ENCODE results near the gene HTR3E. TPM values are rescaled to one million over a fixed set of nuclear protein-coding genes. Genes with fewer than 3 reads are reported as not detected.
A peak's percentile ranks its signal among the peaks of the same experiment; 100 is the strongest.

The HTR3E gene
- total RNA-seq, 2 experiments from 2014 or later: not detected

- Histone ChIP-seq H3K36me3 (ENCODE audit: insufficient read depth, low read length) (no peaks in the 10 kb centered on the region), H3K9me3 (ENCODE audit: control insufficient read depth in 1 of 2, insufficient read depth in 1 of 2, low read length in 2 of 2) (no peaks in the 10 kb centered on the region), H3K4me3 (ENCODE audit: low read length) (no peak overlapping the region), H3K4me1 (ENCODE audit: insufficient read depth, low read length) (peaks cover 5% of the 10 kb centered on the region), H3K27me3 (ENCODE audit: control insufficient read depth in 1 of 2, insufficient read depth in 2 of 2, low read length in 2 of 2) (no peaks in the 10 kb centered on the region), H3K27ac (ENCODE audit: low read depth in 1 of 2, low read length in 2 of 2) (no peak overlapping the region)
- H3K27me3 Mint-ChIP-seq: no peaks in the 10 kb centered on the region
- no peaks in the 10 kb centered on the region for H3K9me3 Mint-ChIP-seq
- TF ChIP-seq CTCF (IDR thresholded peaks at IDR 0.05): no peak
- H3K36me3 Mint-ChIP-seq (ENCODE audit: low read depth): no peaks in the 10 kb centered on the region
- H3K4me1 Mint-ChIP-seq (ENCODE audit: low read depth): peaks cover 9% of the 10 kb centered on the region
- CTCF ChIA-PET: interaction anchor here (0.6 kb wide), 1 partner anchor 23 kb away, joined by 3 read pairs; no protein-coding TSS in a partner anchor
- DNase-seq (peak in 1 of 14 experiments; percentile 9), ATAC-seq (ENCODE audit: poor library complexity) (no peak)
- no peak overlapping the region for H3K27ac Mint-ChIP-seq
- H3K4me3 Mint-ChIP-seq: no peak overlapping the region
- POLR2A ChIA-PET: no interaction called here
- intact Hi-C loops (cut with DNase I, micrococcal nuclease): no loop called here
Observed at GRCh38 chr3:184129012-184129411, 32.1 kb downstream of the HTR3E start.

GRCh38 chr3:184132945-184133344 lies 36.1 kb downstream of the HTR3E start:
- intact Hi-C loops (cut with DNase I, micrococcal nuclease): no loop called here
- Histone ChIP-seq H3K4me3 (ENCODE audit: low read length) (no peak overlapping the region), H3K4me1 (ENCODE audit: insufficient read depth, low read length) (peaks cover 29% of the 10 kb centered on the region), H3K9me3 (ENCODE audit: control insufficient read depth in 1 of 2, insufficient read depth in 1 of 2, low read length in 2 of 2) (no peaks in the 10 kb centered on the region), H3K27me3 (ENCODE audit: control insufficient read depth in 1 of 2, insufficient read depth in 2 of 2, low read length in 2 of 2) (no peaks in the 10 kb centered on the region), H3K36me3 (ENCODE audit: insufficient read depth, low read length) (peaks cover 6% of the 10 kb centered on the region), H3K27ac (ENCODE audit: low read depth in 1 of 2, low read length in 2 of 2) (no peak overlapping the region)
- peak overlapping the region; percentile 99 for H3K4me3 Mint-ChIP-seq
- no peak for DNase-seq
- H3K27ac Mint-ChIP-seq: peak overlapping the region; percentile 34
- H3K27me3 Mint-ChIP-seq: no peaks in the 10 kb centered on the region
- ATAC-seq (ENCODE audit: poor library complexity): no peak
- no peaks in the 10 kb centered on the region for H3K9me3 Mint-ChIP-seq
- POLR2A ChIA-PET: no interaction called here
- peaks cover 48% of the 10 kb centered on the region for H3K4me1 Mint-ChIP-seq (ENCODE audit: low read depth)
- CTCF ChIA-PET: interaction anchor here (1.8 to 1.9 kb wide), 2 partner anchors 117 to 248 kb away, joined by 3 to 6 read pairs; partner anchors contain the start of gene PARL
- peaks cover 38% of the 10 kb centered on the region for H3K36me3 Mint-ChIP-seq (ENCODE audit: low read depth)
- no peak for TF ChIP-seq CTCF (IDR thresholded peaks at IDR 0.05)

DNA sequence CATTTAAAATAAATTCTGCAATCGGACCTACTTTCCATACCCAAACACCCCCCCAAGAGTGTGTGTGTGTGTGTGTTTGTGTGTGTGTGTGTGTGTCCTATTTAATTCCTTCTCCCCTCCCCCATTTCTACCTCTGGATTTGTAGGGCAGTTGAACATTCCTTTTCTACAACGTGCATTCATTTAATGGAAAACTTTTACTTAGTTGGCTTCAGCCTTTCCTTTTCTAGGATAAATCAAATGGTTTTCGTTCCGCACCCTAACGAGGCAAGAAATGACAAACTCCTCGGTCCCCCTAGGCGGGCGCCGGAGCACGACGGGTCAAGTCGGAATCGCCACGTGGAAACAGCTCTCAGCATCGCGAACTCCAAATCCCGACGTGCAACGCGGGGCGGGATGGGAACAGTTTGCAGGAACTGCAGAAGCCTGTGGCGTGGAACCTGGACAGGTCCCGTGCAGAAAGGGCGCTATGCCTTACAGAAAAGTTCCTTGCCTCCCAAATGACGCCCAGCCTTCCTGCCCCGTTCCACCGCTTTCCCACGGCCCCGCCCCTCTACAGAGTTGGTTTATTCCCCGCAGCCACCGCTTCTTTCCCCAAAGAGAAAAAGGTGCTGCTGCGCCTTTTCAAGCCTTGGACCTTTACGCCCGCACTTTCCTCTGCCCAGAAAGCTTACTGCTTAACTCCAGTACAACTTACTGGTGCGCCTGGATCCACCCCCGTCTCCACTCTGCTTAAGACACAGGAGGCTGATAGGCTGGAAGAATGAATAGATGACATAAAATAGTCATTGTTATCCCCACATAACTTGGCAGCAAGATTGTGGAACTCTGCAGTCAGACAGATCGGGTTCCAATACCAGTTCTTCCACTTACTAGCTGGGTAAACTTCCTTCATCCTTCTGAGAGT lies 37.2 kb downstream of the HTR3E start:
- Mint-ChIP-seq H3K36me3 (ENCODE audit: low read depth) (peaks cover 41% of the 10 kb centered on the region), H3K9me3 (no peaks in the 10 kb centered on the region), H3K27me3 (no peaks in the 10 kb centered on the region), H3K27ac (peak overlapping the region; percentile 97), H3K4me1 (ENCODE audit: low read depth) (peaks cover 50% of the 10 kb centered on the region), H3K4me3 (peak overlapping the region; percentile 99)
- H3K27ac ChIP-seq (ENCODE audit: low read depth in 1 of 2, low read length in 2 of 2): peak overlapping the region in 1 of 2 donors; percentile 76
- TF ChIP-seq CTCF (IDR thresholded peaks at IDR 0.05): no peak
- DNase-seq: peak in 10 of 14 experiments; percentile 22 to 66 (median 36)
- intact Hi-C loops (cut with DNase I, micrococcal nuclease): loop anchor here in 1 of 2 experiments (2.0 kb wide), 2 partner anchors 39 to 115 kb away; partner anchors contain the start of genes ALG3 and EEF1AKMT4
- ATAC-seq (ENCODE audit: poor library complexity): peak; percentile 18
- H3K27me3 ChIP-seq (ENCODE audit: control insufficient read depth in 1 of 2, insufficient read depth in 2 of 2, low read length in 2 of 2): no peaks in the 10 kb centered on the region
- H3K4me3 ChIP-seq (ENCODE audit: low read length): peak overlapping the region; percentile 99
- H3K9me3 ChIP-seq (ENCODE audit: control insufficient read depth in 1 of 2, insufficient read depth in 1 of 2, low read length in 2 of 2): no peaks in the 10 kb centered on the region
- POLR2A ChIA-PET: interaction anchor here (0.6 to 3.2 kb wide), 11 partner anchors 11 to 250 kb away, joined by 3 to 18 read pairs (median 5); partner anchors contain the start of genes ABCC5, ABCF3, AP2M1 and DVL3
- H3K4me1 ChIP-seq (ENCODE audit: insufficient read depth, low read length): peaks cover 29% of the 10 kb centered on the region
- CTCF ChIA-PET: interaction anchor here (0.6 to 1.9 kb wide), 3 partner anchors 25 to 249 kb away, joined by 3 to 6 read pairs (median 4); partner anchors contain the start of gene PARL
- H3K36me3 ChIP-seq (ENCODE audit: insufficient read depth, low read length): peaks cover 12% of the 10 kb centered on the region
